ENCODE data around the gene TAF1C.

The TAF1C gene

DNA sequence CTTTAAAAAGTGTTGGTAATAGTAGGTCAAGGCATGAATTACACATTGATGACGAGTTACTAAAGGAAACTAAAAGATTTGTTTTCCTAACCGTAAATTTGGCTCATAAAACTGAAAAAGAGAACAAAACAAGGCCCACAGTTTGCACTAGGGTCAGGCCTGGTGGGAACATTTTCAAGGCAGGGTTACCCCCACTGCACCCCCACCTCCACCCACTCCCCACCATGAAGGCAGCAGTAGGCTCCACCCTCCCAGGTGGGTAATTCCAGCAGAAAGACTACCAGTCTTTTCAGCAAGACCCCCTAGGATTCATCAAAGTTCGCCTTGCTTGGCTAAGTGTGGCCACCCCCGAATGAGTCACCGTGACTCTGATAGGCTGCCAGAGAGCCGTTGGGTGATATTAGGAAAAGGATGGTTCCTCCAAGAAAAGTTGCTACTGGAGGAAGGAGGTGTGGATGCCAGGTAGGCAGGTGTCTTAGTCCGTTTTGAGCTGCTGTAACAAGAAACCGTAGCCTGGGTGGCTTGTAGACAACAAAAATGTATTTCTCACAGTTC, 33.1 kb downstream of the TAF1C start:
- DNase-seq, result no peak

- DNase-seq, result no peak
Observed at GRCh38 chr16:84150926-84151325, 35.9 kb downstream of the TAF1C start.

DNA sequence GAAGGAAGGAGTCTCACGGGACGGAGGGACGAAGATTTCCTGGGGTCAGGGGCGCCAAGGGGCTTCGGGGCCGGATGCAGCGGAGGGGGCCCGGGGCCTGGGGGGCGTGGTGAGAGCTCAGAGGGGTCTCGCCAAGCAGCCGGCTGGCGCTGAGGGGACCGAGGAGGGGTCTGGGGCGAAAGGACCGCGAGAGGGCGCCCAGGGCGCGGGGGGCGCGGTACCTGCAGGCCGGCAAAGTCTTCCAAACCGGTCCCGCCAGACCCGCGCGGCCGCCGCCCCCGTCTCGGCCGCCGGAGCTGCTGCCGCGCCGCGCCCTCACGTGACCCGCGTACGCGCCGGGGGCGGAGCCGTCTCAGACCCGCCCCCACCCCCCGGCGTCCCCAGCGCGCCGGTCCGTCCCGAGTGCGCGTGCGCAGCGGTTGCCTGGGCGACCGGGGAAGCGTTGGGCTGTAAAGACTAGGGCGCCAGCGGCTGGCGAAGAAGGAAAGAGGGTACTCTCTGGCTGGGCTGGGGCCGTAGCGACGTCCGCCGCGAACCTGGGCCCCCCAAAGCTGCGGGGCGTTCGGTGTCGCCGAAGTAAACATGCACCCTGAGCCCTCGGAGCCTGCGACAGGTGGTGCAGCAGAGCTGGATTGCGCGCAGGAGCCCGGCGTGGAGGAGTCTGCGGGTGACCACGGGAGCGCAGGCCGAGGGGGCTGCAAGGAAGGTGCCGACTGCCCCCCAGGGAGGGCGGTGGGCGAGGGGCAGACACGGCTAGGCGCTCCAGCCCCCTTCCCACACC, 41.8 kb downstream of the TAF1C start, which contains the start of the genes DNAAF1 and HSDL1:
DNAAF1 (plus strand) TSS at position 450 of the 781 bp plus-strand sequence; CDS start at position 583, 133 bp downstream.
HSDL1 (minus strand) TSS at position 319 of the 781 bp plus-strand sequence. CDS start 13,856 bp downstream, outside the sequence.
- peak; percentile 75 for DNase-seq

- no peak for DNase-seq
Observed at GRCh38 chr16:84144209-84144858, 42.5 kb downstream of the TAF1C start.

- no peak for DNase-seq
Observed at GRCh38 chr16:84143784-84144199, 43.1 kb downstream of the TAF1C start.

- DNase-seq, result no peak
Observed at GRCh38 chr16:84143081-84143480, 43.8 kb downstream of the TAF1C start.

DNA sequence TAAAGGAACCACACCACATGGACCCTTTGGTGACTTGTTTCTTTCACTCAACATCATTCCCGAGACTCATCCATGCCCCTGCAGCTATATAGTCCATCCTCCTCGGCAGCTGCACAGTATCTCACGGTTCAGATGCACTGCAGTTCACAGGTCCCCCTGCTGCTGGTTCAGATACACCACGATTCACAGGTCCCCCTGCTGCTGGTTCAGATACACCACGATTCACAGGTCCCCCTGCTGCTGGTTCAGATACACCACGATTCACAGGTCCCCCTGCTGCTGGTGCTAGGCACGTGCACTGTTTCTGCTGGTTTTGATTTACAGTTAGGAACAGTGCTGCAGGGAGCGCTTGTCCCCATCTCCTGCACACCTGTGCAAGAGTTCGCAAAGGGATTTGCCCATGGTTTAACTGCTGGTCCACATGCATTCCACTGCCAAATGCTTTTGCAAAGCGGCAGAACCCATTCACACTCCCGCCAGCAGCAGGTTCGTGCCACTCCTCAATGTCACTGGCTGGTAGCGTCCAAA, 45.6 kb downstream of the TAF1C start:
- no peak for DNase-seq

DNA sequence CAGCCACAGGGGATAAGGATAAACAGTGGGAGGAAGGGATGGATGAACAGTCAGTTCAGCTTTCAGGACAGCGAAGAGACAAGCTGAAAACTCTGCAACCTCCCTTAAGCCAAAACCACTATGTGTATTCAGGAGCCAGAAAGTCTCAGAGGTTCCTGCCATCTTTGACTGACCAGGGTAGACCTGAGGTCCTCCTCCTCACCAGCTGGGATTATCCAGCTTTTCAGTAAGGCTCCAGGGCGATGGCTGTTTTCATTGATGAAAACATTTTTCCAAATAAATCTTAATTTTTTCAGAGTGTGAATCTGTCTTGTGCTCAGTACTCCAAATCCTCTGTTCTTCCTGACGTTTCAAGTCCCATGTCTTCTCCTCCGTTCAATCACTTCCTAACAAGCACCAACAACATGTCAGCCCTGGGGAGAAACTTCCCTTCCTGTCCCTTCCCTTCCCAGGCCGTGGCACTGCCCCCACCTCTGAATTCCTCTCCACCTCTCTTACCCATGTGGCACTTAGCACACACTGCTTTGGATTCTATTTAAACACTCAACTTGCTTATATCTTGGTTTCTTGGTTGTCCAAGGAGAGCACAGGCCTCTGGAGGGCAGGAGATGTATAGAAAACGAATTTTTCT, 47.1 kb downstream of the TAF1C start:
- DNase-seq, result no peak

- DNase-seq, result peak; percentile 33
Observed at GRCh38 chr16:84138824-84139627, 47.8 kb downstream of the TAF1C start.

- no peak for DNase-seq
Observed at GRCh38 chr16:84138500-84138823, 48.4 kb downstream of the TAF1C start.

- DNase-seq, result no peak
Observed at GRCh38 chr16:84137769-84138357, 49.0 kb downstream of the TAF1C start.

DNA sequence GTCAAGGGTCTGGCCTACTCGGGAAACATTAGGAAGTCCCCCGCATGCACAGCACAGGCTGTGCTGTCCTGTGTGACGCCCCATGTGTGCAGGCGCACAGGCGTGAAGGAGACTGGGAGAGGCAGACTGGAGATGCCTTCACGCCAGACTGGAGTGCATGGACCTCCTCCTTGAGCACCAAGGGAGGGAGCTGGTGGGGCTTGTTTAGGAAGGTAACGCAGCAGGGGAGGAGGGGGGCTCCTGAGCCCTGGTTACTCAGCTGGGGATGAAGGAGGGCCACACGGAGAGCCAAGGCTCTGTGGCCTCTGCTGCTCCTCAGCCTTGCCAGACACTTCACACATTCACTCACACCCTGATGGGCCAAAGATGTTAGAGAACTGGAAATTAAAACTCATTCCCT, 49.6 kb downstream of the TAF1C start:
- no peak for DNase-seq

- no peak for DNase-seq
Observed at GRCh38 chr16:84136331-84137125, 50.3 kb downstream of the TAF1C start.

DNA sequence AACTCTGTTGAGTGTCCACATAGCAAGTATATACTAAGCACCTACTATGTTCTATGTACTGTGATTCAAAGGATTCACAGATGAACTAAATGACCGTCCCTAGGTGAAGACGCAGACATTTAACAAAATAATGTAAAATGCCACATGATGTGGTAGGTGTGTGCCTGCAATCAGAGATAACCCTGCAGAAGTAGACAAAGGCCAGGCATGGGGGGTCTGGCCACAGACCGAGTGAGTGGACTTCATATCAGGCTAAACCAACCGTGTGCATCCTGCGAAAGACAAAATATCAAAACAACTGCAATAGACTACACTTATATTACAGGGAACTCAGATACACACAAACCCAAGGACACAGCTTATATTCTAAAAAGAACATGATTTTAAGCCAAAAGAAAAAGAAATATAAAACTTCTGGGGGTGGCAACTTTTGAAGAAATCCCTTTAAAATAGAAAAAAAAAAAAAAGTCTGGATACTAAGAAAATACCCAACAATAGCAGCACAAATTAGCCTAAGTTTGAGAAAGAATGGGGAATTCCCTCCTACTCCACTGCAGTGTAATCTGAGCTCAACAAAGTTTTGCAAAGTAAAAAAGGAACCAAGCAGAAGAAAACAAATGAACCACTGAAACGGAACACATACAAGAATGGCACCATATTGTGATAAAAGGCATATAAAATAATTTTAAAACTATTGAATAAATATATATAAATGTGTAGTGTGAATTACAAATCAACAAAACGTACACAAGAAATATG, 54.2 kb downstream of the TAF1C start:
- DNase-seq, result no peak

DNA sequence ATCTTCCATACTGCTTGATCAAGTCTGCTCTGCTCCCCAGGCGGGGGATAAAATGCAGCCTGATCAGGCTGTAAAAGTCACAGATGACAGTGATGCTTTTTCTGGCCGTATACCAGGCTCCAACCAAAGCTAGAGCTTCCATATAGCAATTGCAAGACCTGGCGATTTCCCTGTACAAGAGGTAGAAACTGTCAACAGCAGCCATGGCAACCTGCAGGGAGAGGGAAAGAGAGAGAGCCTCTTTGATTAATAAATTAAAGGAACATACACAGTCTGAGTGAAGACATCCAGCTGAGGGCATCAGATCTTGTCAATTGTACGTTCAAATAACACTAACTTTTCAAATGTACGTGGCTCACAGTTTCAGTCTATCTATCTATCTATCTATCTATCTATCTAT, 55.7 kb downstream of the TAF1C start:
- DNase-seq, result no peak
